GM23338 (cell line): ENCODE data around the gene KLHL36. TPM values are rescaled to one million over a fixed set of nuclear protein-coding genes. Genes with fewer than 3 reads are reported as not detected.

Source experiments
- ATAC-seq: fragments of 200-7000 bp; cut with Tn5 transposase; 3 replicates; pipeline ENCODE4 v1.9.1; 2020
- DNase-seq: peaks from one replicate; pipeline ENCODE4 v3.0.0-alpha.2; 2015; ENCODE audit warnings: low spot score
- H2AFZ ChIP-seq: fragments of 200-600 bp; sonication (generic); 2 replicates; pipeline ENCODE4 v1.8.0; 2016; ENCODE audit warnings: antibody characterized with exemption, mild to moderate bottlenecking, moderate library complexity
- H3F3A ChIP-seq: fragments of 200-600 bp; sonication (generic); replicated peaks from 2 replicates; pipeline ENCODE4 v1.8.0; 2017; ENCODE audit warnings: antibody characterized with exemption, mixed run types, low read depth
- H3K27ac ChIP-seq: fragments of 200-600 bp; sonication (generic); 2 replicates; pipeline ENCODE4 v1.6.1; 2016; ENCODE audit warnings: low read depth
- H3K27me3 ChIP-seq: fragments of 200-600 bp; sonication (generic); 2 replicates; pipeline ENCODE4 v1.8.0; 2016; ENCODE audit warnings: mild to moderate bottlenecking, mixed run types, moderate library complexity; ENCODE audit not compliant: insufficient read depth
- H3K36me3 ChIP-seq: fragments of 200-600 bp; sonication (generic); 2 replicates; pipeline ENCODE4 v1.8.0; 2016; ENCODE audit warnings: mild to moderate bottlenecking; ENCODE audit not compliant: insufficient read depth
- H3K4me1 ChIP-seq: fragments of 200-600 bp; sonication (generic); 2 replicates; pipeline ENCODE4 v1.8.0; 2016; ENCODE audit warnings: mild to moderate bottlenecking, moderate library complexity; ENCODE audit not compliant: insufficient read depth
- H3K4me2 ChIP-seq: fragments of 200-600 bp; sonication (generic); 2 replicates; pipeline ENCODE4 v1.7.1; 2017; ENCODE audit warnings: mixed run types
- H3K4me3 ChIP-seq: fragments of 200-600 bp; sonication (generic); 2 replicates; pipeline ENCODE4 v1.6.1; 2016; ENCODE audit warnings: mixed run types
- H3K79me2 ChIP-seq: fragments of 200-600 bp; sonication (generic); replicated peaks from 2 replicates; pipeline ENCODE4 v1.8.0; 2017; ENCODE audit warnings: mild to moderate bottlenecking; ENCODE audit not compliant: insufficient read depth
- H3K9me2 ChIP-seq: fragments of 200-600 bp; sonication (generic); 2 replicates; pipeline ENCODE4 v1.8.0; 2017; ENCODE audit not compliant: insufficient read depth
- H4K20me1 ChIP-seq: fragments of 200-600 bp; sonication (generic); replicated peaks from 2 replicates; pipeline ENCODE4 v1.8.0; 2017; ENCODE audit warnings: mild to moderate bottlenecking; ENCODE audit not compliant: insufficient read depth
- H3K27ac Mint-ChIP-seq: 2 replicates; pipeline ENCODE4 v1.8.0; 2020; ENCODE audit warnings: inconsistent platforms, mild to moderate bottlenecking, moderate library complexity, mixed read lengths
- H3K27me3 Mint-ChIP-seq: 3 replicates; pipeline ENCODE4 v1.8.0; 2022; ENCODE audit warnings: low read depth, mild to moderate bottlenecking, moderate library complexity, mixed read lengths, inconsistent platforms; ENCODE audit not compliant: insufficient read depth, poor library complexity
- H3K36me3 Mint-ChIP-seq: 3 replicates; pipeline ENCODE4 v1.8.0; 2021; ENCODE audit warnings: low read depth, mild to moderate bottlenecking, inconsistent platforms, moderate library complexity, mixed read lengths
- H3K4me1 Mint-ChIP-seq: 3 replicates; pipeline ENCODE4 v1.8.0; 2020; ENCODE audit warnings: mild to moderate bottlenecking, inconsistent platforms, mixed read lengths
- H3K4me3 Mint-ChIP-seq: 3 replicates; pipeline ENCODE4 v1.8.0; 2021; ENCODE audit warnings: moderate library complexity, mild to moderate bottlenecking, inconsistent platforms, mixed read lengths
- H3K9me3 Mint-ChIP-seq: 3 replicates; pipeline ENCODE4 v1.8.0; 2020; ENCODE audit warnings: moderate library complexity, mild to moderate bottlenecking, inconsistent platforms, mixed read lengths
- CREB1 ChIP-seq: fragments of 250-450 bp; sonication (Bioruptor Pico); IDR thresholded peaks from 2 replicates; pipeline ENCODE4 v1.5.0; 2020; ENCODE audit warnings: low read depth, mild to moderate bottlenecking, moderate library complexity
- EZH2 ChIP-seq: fragments of 200-600 bp; sonication (generic); IDR thresholded peaks from one replicate; pipeline ENCODE4 v1.8.0; 2017; ENCODE audit warnings: antibody characterized with exemption, mild to moderate bottlenecking, low read depth; ENCODE audit not compliant: unreplicated experiment
- EZH2phosphoT487 ChIP-seq: fragments of 200-600 bp; sonication (generic); IDR thresholded peaks from one replicate; pipeline ENCODE4 v1.8.1; 2018; ENCODE audit warnings: antibody characterized with exemption; ENCODE audit not compliant: unreplicated experiment
- JUNB ChIP-seq: IDR thresholded peaks from one replicate; pipeline ENCODE4 v1.6.1; 2016; ENCODE audit warnings: antibody characterized with exemption; ENCODE audit not compliant: unreplicated experiment
- NANOG ChIP-seq: IDR thresholded peaks from 2 replicates; pipeline ENCODE4 v1.6.1; 2016; ENCODE audit warnings: antibody characterized with exemption, borderline replicate concordance
- POLR2AphosphoS5 ChIP-seq: IDR thresholded peaks from 2 replicates; pipeline ENCODE4 v1.6.1; 2016; ENCODE audit warnings: antibody characterized with exemption, low read depth
- STAT1 ChIP-seq: IDR thresholded peaks from one replicate; pipeline ENCODE4 v1.6.1; 2016; ENCODE audit warnings: antibody characterized with exemption; ENCODE audit not compliant: unreplicated experiment
- ZNF114 ChIP-seq: fragments of 250-450 bp; sonication (Bioruptor Pico); IDR thresholded peaks from 2 replicates; pipeline ENCODE4 v1.5.0; 2020; ENCODE audit warnings: mild to moderate bottlenecking, moderate library complexity
- ZNF331 ChIP-seq: fragments of 250-450 bp; sonication (Bioruptor Pico); IDR thresholded peaks from 2 replicates; pipeline ENCODE4 v1.5.0; 2020; ENCODE audit warnings: low read depth, mild to moderate bottlenecking, moderate library complexity
- polyA plus RNA-seq: library from polyadenylated mRNA; unstranded; fragments of >200 nt; fragmentation: Nextera tagmentation; extraction: Ambion mirVana; gene quantifications from 2 replicates; pipeline ENCODE4 v1.2.1, GENCODE V29; 2016
- total RNA-seq: library from RNA; depleted of rRNA; stranded (reverse); fragments of >200 nt; shearing (Covaris generic); gene quantifications from 2 replicates; pipeline ENCODE4 v1.2.3, GENCODE V29; 2014
- TF ChIP-seq, protein P1 (sequence below): fragments of 250-450 bp; sonication (Bioruptor Pico); IDR thresholded peaks from 2 replicates; pipeline ENCODE4 v1.5.0; 2020; ENCODE audit warnings: mild to moderate bottlenecking, moderate library complexity
- TF ChIP-seq, protein P2 (sequence below), 2 experiments: fragments of 200-600 bp in 1 of 2; sonication (generic) in 1 of 2; conservative IDR thresholded peaks; 2 replicates each; pipeline versions ENCODE4 v1.5.1 to v1.6.1; 2016 to 2017; ENCODE audit warnings: antibody characterized with exemption in 2 of 2, low read depth in 2 of 2, mild to moderate bottlenecking in 2 of 2, moderate library complexity in 1 of 2
- TF ChIP-seq, protein P3 (sequence below): IDR thresholded peaks from one replicate; pipeline ENCODE4 v1.6.1; 2018; ENCODE audit warnings: antibody characterized with exemption; ENCODE audit not compliant: unreplicated experiment
- TF ChIP-seq, protein P4 (sequence below): IDR thresholded peaks from 2 replicates; pipeline ENCODE4 v1.6.1; 2016; ENCODE audit warnings: antibody characterized with exemption

The KLHL36 gene
- total and polyA plus RNA-seq, 2 experiments from 2014 or later: 13.4 to 70.4 TPM

- Mint-ChIP-seq H3K4me3 (no peak overlapping the region), H3K4me1 (peaks cover 4% of the 10 kb centered on the region; the same call in 2 of the 3 replicates), H3K27ac (no peak overlapping the region), H3K9me3 (no peaks in the 10 kb centered on the region), H3K36me3 (peaks cover 35% of the 10 kb centered on the region), H3K27me3 (peaks cover 10% of the 10 kb centered on the region)
- no peak for DNase-seq
- peaks cover 5% of the 10 kb centered on the region; the same call in 1 of the 2 replicates for H3K27me3 ChIP-seq
- no peak overlapping the region for H3K4me3 ChIP-seq
- H3K27ac ChIP-seq: no peak overlapping the region
- H2AFZ ChIP-seq: no peak overlapping the region
- H4K20me1 ChIP-seq: no peaks in the 10 kb centered on the region; the same call in 1 of the 2 replicates
- peaks cover 4% of the 10 kb centered on the region; the same call in 1 of the 2 replicates for H3K36me3 ChIP-seq
- H3K4me2 ChIP-seq: no peak overlapping the region
- no peaks in the 10 kb centered on the region for H3K9me2 ChIP-seq
- H3K79me2 ChIP-seq: no peaks in the 10 kb centered on the region
- H3F3A ChIP-seq: no peaks in the 10 kb centered on the region
- H3K4me1 ChIP-seq: no peaks in the 10 kb centered on the region; the same call in 1 of the 2 replicates
- TF ChIP-seq, protein P1, sequence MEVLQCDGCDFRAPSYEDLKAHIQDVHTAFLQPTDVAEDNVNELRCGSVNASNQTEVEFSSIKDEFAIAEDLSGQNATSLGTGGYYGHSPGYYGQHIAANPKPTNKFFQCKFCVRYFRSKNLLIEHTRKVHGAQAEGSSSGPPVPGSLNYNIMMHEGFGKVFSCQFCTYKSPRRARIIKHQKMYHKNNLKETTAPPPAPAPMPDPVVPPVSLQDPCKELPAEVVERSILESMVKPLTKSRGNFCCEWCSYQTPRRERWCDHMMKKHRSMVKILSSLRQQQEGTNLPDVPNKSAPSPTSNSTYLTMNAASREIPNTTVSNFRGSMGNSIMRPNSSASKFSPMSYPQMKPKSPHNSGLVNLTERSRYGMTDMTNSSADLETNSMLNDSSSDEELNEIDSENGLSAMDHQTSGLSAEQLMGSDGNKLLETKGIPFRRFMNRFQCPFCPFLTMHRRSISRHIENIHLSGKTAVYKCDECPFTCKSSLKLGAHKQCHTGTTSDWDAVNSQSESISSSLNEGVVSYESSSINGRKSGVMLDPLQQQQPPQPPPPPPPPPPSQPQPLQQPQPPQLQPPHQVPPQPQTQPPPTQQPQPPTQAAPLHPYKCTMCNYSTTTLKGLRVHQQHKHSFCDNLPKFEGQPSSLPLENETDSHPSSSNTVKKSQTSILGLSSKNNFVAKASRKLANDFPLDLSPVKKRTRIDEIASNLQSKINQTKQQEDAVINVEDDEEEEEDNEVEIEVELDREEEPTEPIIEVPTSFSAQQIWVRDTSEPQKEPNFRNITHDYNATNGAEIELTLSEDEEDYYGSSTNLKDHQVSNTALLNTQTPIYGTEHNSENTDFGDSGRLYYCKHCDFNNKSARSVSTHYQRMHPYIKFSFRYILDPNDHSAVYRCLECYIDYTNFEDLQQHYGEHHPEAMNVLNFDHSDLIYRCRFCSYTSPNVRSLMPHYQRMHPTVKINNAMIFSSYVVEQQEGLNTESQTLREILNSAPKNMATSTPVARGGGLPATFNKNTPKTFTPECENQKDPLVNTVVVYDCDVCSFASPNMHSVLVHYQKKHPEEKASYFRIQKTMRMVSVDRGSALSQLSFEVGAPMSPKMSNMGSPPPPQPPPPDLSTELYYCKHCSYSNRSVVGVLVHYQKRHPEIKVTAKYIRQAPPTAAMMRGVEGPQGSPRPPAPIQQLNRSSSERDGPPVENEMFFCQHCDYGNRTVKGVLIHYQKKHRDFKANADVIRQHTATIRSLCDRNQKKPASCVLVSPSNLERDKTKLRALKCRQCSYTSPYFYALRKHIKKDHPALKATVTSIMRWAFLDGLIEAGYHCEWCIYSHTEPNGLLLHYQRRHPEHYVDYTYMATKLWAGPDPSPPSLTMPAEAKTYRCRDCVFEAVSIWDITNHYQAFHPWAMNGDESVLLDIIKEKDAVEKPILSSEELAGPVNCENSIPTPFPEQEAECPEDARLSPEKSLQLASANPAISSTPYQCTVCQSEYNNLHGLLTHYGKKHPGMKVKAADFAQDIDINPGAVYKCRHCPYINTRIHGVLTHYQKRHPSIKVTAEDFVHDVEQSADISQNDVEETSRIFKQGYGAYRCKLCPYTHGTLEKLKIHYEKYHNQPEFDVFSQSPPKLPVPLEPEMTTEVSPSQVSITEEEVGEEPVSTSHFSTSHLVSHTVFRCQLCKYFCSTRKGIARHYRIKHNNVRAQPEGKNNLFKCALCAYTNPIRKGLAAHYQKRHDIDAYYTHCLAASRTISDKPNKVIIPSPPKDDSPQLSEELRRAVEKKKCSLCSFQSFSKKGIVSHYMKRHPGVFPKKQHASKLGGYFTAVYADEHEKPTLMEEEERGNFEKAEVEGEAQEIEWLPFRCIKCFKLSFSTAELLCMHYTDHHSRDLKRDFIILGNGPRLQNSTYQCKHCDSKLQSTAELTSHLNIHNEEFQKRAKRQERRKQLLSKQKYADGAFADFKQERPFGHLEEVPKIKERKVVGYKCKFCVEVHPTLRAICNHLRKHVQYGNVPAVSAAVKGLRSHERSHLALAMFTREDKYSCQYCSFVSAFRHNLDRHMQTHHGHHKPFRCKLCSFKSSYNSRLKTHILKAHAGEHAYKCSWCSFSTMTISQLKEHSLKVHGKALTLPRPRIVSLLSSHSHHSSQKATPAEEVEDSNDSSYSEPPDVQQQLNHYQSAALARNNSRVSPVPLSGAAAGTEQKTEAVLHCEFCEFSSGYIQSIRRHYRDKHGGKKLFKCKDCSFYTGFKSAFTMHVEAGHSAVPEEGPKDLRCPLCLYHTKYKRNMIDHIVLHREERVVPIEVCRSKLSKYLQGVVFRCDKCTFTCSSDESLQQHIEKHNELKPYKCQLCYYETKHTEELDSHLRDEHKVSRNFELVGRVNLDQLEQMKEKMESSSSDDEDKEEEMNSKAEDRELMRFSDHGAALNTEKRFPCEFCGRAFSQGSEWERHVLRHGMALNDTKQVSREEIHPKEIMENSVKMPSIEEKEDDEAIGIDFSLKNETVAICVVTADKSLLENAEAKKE (CRISPR knock-in tag): no peak
- no peak for TF ChIP-seq STAT1
- no peak for TF ChIP-seq CREB1 (CRISPR knock-in tag)
- TF ChIP-seq POLR2AphosphoS5: no peak
- no peak for TF ChIP-seq EZH2
- TF ChIP-seq, protein P2, sequence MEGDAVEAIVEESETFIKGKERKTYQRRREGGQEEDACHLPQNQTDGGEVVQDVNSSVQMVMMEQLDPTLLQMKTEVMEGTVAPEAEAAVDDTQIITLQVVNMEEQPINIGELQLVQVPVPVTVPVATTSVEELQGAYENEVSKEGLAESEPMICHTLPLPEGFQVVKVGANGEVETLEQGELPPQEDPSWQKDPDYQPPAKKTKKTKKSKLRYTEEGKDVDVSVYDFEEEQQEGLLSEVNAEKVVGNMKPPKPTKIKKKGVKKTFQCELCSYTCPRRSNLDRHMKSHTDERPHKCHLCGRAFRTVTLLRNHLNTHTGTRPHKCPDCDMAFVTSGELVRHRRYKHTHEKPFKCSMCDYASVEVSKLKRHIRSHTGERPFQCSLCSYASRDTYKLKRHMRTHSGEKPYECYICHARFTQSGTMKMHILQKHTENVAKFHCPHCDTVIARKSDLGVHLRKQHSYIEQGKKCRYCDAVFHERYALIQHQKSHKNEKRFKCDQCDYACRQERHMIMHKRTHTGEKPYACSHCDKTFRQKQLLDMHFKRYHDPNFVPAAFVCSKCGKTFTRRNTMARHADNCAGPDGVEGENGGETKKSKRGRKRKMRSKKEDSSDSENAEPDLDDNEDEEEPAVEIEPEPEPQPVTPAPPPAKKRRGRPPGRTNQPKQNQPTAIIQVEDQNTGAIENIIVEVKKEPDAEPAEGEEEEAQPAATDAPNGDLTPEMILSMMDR (conservative IDR thresholded peaks at IDR 0.05; ENCODE audit: low read depth in 2 of 2): no peak
- TF ChIP-seq ZNF331: no peak
- no peak for TF ChIP-seq EZH2phosphoT487
- TF ChIP-seq JUNB: no peak
- TF ChIP-seq NANOG: no peak
- no peak for TF ChIP-seq ZNF114
- TF ChIP-seq, protein P3, sequence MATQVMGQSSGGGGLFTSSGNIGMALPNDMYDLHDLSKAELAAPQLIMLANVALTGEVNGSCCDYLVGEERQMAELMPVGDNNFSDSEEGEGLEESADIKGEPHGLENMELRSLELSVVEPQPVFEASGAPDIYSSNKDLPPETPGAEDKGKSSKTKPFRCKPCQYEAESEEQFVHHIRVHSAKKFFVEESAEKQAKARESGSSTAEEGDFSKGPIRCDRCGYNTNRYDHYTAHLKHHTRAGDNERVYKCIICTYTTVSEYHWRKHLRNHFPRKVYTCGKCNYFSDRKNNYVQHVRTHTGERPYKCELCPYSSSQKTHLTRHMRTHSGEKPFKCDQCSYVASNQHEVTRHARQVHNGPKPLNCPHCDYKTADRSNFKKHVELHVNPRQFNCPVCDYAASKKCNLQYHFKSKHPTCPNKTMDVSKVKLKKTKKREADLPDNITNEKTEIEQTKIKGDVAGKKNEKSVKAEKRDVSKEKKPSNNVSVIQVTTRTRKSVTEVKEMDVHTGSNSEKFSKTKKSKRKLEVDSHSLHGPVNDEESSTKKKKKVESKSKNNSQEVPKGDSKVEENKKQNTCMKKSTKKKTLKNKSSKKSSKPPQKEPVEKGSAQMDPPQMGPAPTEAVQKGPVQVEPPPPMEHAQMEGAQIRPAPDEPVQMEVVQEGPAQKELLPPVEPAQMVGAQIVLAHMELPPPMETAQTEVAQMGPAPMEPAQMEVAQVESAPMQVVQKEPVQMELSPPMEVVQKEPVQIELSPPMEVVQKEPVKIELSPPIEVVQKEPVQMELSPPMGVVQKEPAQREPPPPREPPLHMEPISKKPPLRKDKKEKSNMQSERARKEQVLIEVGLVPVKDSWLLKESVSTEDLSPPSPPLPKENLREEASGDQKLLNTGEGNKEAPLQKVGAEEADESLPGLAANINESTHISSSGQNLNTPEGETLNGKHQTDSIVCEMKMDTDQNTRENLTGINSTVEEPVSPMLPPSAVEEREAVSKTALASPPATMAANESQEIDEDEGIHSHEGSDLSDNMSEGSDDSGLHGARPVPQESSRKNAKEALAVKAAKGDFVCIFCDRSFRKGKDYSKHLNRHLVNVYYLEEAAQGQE: no peak
- TF ChIP-seq, protein P4, sequence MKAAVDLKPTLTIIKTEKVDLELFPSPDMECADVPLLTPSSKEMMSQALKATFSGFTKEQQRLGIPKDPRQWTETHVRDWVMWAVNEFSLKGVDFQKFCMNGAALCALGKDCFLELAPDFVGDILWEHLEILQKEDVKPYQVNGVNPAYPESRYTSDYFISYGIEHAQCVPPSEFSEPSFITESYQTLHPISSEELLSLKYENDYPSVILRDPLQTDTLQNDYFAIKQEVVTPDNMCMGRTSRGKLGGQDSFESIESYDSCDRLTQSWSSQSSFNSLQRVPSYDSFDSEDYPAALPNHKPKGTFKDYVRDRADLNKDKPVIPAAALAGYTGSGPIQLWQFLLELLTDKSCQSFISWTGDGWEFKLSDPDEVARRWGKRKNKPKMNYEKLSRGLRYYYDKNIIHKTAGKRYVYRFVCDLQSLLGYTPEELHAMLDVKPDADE: no peak
- ATAC-seq: no peak
These were observed 5.9 kb downstream of the KLHL36 start for GRCh38 chr16:84654238-84654637.
